GM12878 (cell line): ENCODE results near the gene HEPACAM. TPM values are rescaled to one million over a fixed set of nuclear protein-coding genes. Genes with fewer than 3 reads are reported as not detected.

Experiments used
- ATAC-seq: fragments of 200-7000 bp; cut with Tn5 transposase; 3 replicates; pipeline ENCODE4 v1.9.1; 2020; ENCODE audit warnings: mild to moderate bottlenecking, moderate library complexity
- BruUV-seq: library from RNA; stranded (reverse); fragments of 400-500 nt; replicated peaks from 2 replicates; lab custom pipeline; 2021; lab: Mats Ljungman, UMichigan
- CTCF ChIA-PET: fragments of 300-600 bp; sonication (Branson Sonifier 250); formaldehyde crosslinking; extraction: SDS; loops from one replicate; lab custom pipeline; 2021; ENCODE audit warnings: inconsistent platforms; lab: Yijun Ruan, JAX
- POLR2A ChIA-PET: fragments of 350-600 bp; formaldehyde crosslinking; extraction: SDS; loops from one replicate; lab custom pipeline; 2021; ENCODE audit warnings: inconsistent platforms; lab: Charles Lee
- RAD21 ChIA-PET: fragments of 300-600 bp; sonication (Branson Sonifier 250); formaldehyde crosslinking; loops from one replicate; lab custom pipeline; 2023; ENCODE audit warnings: antibody characterized with exemption; ENCODE audit not compliant: unreplicated experiment; lab: Charles Lee
- SMC1A ChIA-PET: fragments of 300-600 bp; sonication (Branson Sonifier 250); formaldehyde crosslinking; loops from one replicate; lab custom pipeline; 2023; ENCODE audit not compliant: unreplicated experiment, uncharacterized antibody; lab: Charles Lee
- DNase-seq: peaks from one replicate; pipeline ENCODE4 v3.0.0-alpha.2; 2011; ENCODE audit warnings: low read depth, low spot score
- FAIRE-seq: peaks from 3 replicates; lab custom pipeline; 2011; peaks lifted over from hg19 to GRCh38; lab: Jason Lieb, UNC
- H2AFZ ChIP-seq: 2 replicates; pipeline ENCODE4 v1.6.0; 2011; ENCODE audit warnings: low read depth, low read length, control low read depth; ENCODE audit not compliant: control insufficient read depth
- H3K27ac ChIP-seq: 2 replicates; pipeline ENCODE4 v1.5.1; 2011; ENCODE audit warnings: control low read depth; ENCODE audit not compliant: control insufficient read depth, insufficient read depth
- H3K27me3 ChIP-seq, 2 experiments: replicated peaks in 1 of 2; 2 replicates each; pipeline versions ENCODE4 v1.6.0 to v1.6.1; 2011; ENCODE audit warnings: low read length in 1 of 2; ENCODE audit not compliant: control insufficient read depth in 2 of 2, insufficient read depth in 2 of 2
- H3K36me3 ChIP-seq, 2 experiments: 2 replicates each; pipeline ENCODE4 v1.5.1; 2011; ENCODE audit warnings: low read length in 1 of 2; ENCODE audit not compliant: control insufficient read depth in 2 of 2, insufficient read depth in 2 of 2
- H3K4me1 ChIP-seq: 2 replicates; pipeline ENCODE4 v1.6.1; 2011; ENCODE audit warnings: mild to moderate bottlenecking, low read length, moderate library complexity, mixed read lengths; ENCODE audit not compliant: control insufficient read depth, insufficient read depth
- H3K4me2 ChIP-seq: 2 replicates; pipeline ENCODE4 v1.6.0; 2011; ENCODE audit warnings: control low read depth; ENCODE audit not compliant: control insufficient read depth, insufficient read depth
- H3K4me3 ChIP-seq: fragments of 200-600 bp; sonication (generic); 2 replicates; pipeline ENCODE4 v1.5.1; 2016
- H3K79me2 ChIP-seq: 2 replicates; pipeline ENCODE4 v1.6.0; 2011; ENCODE audit warnings: low read length; ENCODE audit not compliant: control insufficient read depth, insufficient read depth
- H3K9ac ChIP-seq: 2 replicates; pipeline ENCODE4 v1.8.0; 2011; ENCODE audit warnings: low read length, control low read depth, mixed read lengths; ENCODE audit not compliant: control insufficient read depth, insufficient read depth
- H3K9me3 ChIP-seq: replicated peaks from 3 replicates; pipeline ENCODE4 v1.5.1; 2011; ENCODE audit warnings: mild to moderate bottlenecking, low read length; ENCODE audit not compliant: control insufficient read depth, insufficient read depth
- H4K20me1 ChIP-seq: 2 replicates; pipeline ENCODE4 v1.6.0; 2011; ENCODE audit not compliant: control insufficient read depth, insufficient read depth
- IRF4 ChIP-seq: IDR thresholded peaks from 2 replicates; pipeline ENCODE4 v1.6.1; 2011; ENCODE audit warnings: low read depth, low read length
- RAD51 ChIP-seq: fragments of 450-650 bp; IDR thresholded peaks from 2 replicates; pipeline ENCODE4 v1.6.1; 2016; ENCODE audit warnings: moderate library complexity, mild to moderate bottlenecking, inconsistent platforms
- ZNF207 ChIP-seq: fragments of 450-650 bp; IDR thresholded peaks from 2 replicates; pipeline ENCODE4 v1.6.1; 2014; ENCODE audit warnings: antibody characterized with exemption, mild to moderate bottlenecking, borderline replicate concordance
- WGBS: methylation state at CpG from one replicate; pipeline ENCODE4 v1.1.6; 2016; ENCODE audit warnings: low lambda C conversion rate; ENCODE audit not compliant: insufficient replicate concordance, insufficient coverage; ENCODE audit errors: missing lambda C conversion rate; 5-methylcytosine and 5-hydroxymethylcytosine counted together
- in situ Hi-C: fragments of 300-500 bp; cut with MboI; formaldehyde crosslinking; loops from 9 replicates; pipeline ENCODE4 v1.14.3; 2018; ENCODE audit warnings: mixed read lengths
- intact Hi-C: fragments of 100-400 bp; cut with micrococcal nuclease; formaldehyde crosslinking; loops from one replicate; pipeline ENCODE4 v1.14.2; 2022; ENCODE audit not compliant: unreplicated experiment
- polyA plus RNA-seq, 11 experiments: library from polyadenylated mRNA; depleted of rRNA in 4 of 11; unstranded in 6 of 11; stranded (reverse) in 5 of 11; fragments of >200 nt; fragmentation: Nextera tagmentation in 4 of 11; fragmentation: Illumina TruSeq in 1 of 11; extraction: Ambion mirVana in 4 of 11; extraction: Trizol in 1 of 11; gene quantifications; 1 replicate in 1 of 11; 2 replicates in 10 of 11; pipeline versions ENCODE4 v1.2.1 to v1.2.3, GENCODE V29; 2011 to 2016; ENCODE audit warnings: inconsistent platforms in 2 of 11, missing spikeins in 2 of 11, low read depth in 1 of 11
- total RNA-seq, 4 experiments: library from RNA; depleted of rRNA in 3 of 4; stranded (reverse); fragments of >200 nt in 3 of 4; fragmentation: Illumina TruSeq in 1 of 4; extraction: Trizol in 1 of 4; gene quantifications; 2 replicates each; pipeline versions ENCODE4 v1.2.1 to v1.2.3, GENCODE V29; 2013 to 2021
- TF ChIP-seq, protein P1 (sequence below): fragments of 150-350 bp; IDR thresholded peaks from 2 replicates; pipeline ENCODE4 v1.6.1; 2014; ENCODE audit warnings: mild to moderate bottlenecking, low read depth, low read length
- TF ChIP-seq, protein P2 (sequence below): fragments of 450-650 bp; formaldehyde crosslinking; IDR thresholded peaks from 2 replicates; pipeline ENCODE4 v1.4.0; 2022; ENCODE audit warnings: mild to moderate bottlenecking, moderate library complexity
- TF ChIP-seq, protein P3 (sequence below): fragments of 450-650 bp; IDR thresholded peaks from 2 replicates; pipeline ENCODE4 v1.6.1; 2017; ENCODE audit warnings: antibody characterized with exemption, mild to moderate bottlenecking, moderate library complexity
- TF ChIP-seq, protein P4 (sequence below): fragments of 450-650 bp; IDR thresholded peaks from 2 replicates; pipeline ENCODE4 v1.6.1; 2017; ENCODE audit warnings: low read depth, mild to moderate bottlenecking, moderate library complexity

Gene HEPACAM
- total and polyA plus RNA-seq, 10 of the 15 experiments (the other 5 are each of a cell fraction or from before 2014, with no cell fraction given): 0.03 TPM; not detected in 9

DNA sequence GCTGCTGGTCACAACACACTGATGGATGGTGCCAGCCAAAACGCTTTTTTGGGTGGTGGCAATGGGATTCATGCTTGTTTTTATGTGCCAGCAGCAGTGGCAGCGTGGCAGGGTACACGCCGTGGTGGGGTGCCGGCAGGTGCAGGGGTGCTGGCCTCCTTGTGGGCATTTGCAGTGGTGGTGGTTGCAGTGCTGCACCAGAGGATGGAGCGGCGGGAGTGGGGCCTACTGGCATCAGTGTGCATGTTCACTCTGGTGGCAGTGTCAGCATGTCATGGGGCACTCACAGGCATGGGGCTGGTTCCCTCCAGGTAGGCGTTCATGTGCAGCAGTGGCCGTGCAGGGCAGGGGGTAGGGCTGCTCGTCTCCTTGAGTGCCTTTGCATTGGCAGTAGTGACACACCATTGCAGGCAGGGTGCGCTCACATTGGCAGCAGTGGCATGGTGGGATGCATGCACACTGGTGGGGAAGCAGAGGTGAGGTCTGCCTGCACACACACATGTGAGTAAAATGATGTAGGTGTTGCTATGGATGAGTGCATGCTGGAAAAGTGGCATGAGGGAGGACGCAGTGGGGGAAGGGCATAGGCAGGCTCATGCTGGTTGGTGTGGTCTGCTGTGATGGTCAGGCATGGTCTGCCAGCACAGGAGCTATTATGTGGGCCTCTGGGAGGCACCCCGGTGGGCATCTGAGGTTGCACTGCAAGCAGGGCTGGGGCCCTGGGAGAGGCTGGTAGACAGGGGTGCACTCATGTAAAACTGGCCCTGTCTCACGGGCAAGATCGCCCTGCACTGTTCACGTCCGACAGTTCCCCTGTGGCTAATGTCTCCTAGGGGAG is 48.0 kb upstream of the HEPACAM start:
- RAD21 ChIA-PET: interaction anchor here (0.6 kb wide), 1 partner anchor 127 kb away, joined by 4 read pairs; no protein-coding TSS in a partner anchor
- POLR2A ChIA-PET: no interaction called here
- CTCF ChIA-PET: interaction anchor here (1.6 kb wide), 1 partner anchor 158 kb away, joined by 3 read pairs; no protein-coding TSS in a partner anchor
- H3K9ac ChIP-seq: no peak overlapping the region
- no peaks in the 10 kb centered on the region for H3K27me3 ChIP-seq
- H2AFZ ChIP-seq: no peak overlapping the region
- 88% methylated on average over 17 of the region's 17 CpGs for WGBS
- H3K4me2 ChIP-seq: no peak overlapping the region
- ATAC-seq (no peak), DNase-seq (no peak), FAIRE-seq (no peak)
- SMC1A ChIA-PET: interaction anchor here (2.0 kb wide), 1 partner anchor 16 kb away, joined by 5 read pairs; no protein-coding TSS in a partner anchor
- H3K9me3 ChIP-seq: peaks cover 3% of the 10 kb centered on the region; the same call in 2 of the 3 replicates
- no peaks in the 10 kb centered on the region for H3K4me1 ChIP-seq
- no peak overlapping the region for H3K4me3 ChIP-seq
- H3K79me2 ChIP-seq: no peaks in the 10 kb centered on the region
- intact Hi-C loops: no loop called here
- no peak overlapping the region for H3K27ac ChIP-seq
- H3K36me3 ChIP-seq: no peaks in the 10 kb centered on the region; a peak in 3 of 4 replicates
- in situ Hi-C loops: no loop called here
- H4K20me1 ChIP-seq: no peaks in the 10 kb centered on the region
- no TSS peak for BruUV-seq
- TF ChIP-seq RAD51 (no peak), IRF4 (no peak), ZNF207 (no peak)
- TF ChIP-seq, protein P1, sequence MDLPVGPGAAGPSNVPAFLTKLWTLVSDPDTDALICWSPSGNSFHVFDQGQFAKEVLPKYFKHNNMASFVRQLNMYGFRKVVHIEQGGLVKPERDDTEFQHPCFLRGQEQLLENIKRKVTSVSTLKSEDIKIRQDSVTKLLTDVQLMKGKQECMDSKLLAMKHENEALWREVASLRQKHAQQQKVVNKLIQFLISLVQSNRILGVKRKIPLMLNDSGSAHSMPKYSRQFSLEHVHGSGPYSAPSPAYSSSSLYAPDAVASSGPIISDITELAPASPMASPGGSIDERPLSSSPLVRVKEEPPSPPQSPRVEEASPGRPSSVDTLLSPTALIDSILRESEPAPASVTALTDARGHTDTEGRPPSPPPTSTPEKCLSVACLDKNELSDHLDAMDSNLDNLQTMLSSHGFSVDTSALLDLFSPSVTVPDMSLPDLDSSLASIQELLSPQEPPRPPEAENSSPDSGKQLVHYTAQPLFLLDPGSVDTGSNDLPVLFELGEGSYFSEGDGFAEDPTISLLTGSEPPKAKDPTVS: no peak
- TF ChIP-seq, protein P2, sequence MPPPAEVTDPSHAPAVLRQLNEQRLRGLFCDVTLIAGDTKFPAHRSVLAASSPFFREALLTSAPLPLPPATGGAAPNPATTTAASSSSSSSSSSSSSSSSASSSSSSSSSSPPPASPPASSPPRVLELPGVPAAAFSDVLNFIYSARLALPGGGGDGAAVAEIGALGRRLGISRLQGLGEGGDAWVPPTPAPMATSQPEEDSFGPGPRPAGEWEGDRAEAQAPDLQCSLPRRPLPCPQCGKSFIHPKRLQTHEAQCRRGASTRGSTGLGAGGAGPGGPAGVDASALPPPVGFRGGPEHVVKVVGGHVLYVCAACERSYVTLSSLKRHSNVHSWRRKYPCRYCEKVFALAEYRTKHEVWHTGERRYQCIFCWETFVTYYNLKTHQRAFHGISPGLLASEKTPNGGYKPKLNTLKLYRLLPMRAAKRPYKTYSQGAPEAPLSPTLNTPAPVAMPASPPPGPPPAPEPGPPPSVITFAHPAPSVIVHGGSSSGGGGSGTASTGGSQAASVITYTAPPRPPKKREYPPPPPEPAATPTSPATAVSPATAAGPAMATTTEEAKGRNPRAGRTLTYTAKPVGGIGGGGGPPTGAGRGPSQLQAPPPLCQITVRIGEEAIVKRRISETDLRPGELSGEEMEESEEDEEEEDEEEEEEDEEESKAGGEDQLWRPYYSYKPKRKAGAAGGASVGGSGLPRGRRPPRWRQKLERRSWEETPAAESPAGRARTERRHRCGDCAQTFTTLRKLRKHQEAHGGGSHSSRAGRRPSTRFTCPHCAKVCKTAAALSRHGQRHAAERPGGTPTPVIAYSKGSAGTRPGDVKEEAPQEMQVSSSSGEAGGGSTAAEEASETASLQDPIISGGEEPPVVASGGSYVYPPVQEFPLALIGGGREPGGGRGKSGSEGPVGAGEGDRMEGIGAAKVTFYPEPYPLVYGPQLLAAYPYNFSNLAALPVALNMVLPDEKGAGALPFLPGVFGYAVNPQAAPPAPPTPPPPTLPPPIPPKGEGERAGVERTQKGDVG: no peak
- TF ChIP-seq, protein P3, sequence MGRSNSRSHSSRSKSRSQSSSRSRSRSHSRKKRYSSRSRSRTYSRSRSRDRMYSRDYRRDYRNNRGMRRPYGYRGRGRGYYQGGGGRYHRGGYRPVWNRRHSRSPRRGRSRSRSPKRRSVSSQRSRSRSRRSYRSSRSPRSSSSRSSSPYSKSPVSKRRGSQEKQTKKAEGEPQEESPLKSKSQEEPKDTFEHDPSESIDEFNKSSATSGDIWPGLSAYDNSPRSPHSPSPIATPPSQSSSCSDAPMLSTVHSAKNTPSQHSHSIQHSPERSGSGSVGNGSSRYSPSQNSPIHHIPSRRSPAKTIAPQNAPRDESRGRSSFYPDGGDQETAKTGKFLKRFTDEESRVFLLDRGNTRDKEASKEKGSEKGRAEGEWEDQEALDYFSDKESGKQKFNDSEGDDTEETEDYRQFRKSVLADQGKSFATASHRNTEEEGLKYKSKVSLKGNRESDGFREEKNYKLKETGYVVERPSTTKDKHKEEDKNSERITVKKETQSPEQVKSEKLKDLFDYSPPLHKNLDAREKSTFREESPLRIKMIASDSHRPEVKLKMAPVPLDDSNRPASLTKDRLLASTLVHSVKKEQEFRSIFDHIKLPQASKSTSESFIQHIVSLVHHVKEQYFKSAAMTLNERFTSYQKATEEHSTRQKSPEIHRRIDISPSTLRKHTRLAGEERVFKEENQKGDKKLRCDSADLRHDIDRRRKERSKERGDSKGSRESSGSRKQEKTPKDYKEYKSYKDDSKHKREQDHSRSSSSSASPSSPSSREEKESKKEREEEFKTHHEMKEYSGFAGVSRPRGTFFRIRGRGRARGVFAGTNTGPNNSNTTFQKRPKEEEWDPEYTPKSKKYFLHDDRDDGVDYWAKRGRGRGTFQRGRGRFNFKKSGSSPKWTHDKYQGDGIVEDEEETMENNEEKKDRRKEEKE: no peak
- TF ChIP-seq, protein P4, sequence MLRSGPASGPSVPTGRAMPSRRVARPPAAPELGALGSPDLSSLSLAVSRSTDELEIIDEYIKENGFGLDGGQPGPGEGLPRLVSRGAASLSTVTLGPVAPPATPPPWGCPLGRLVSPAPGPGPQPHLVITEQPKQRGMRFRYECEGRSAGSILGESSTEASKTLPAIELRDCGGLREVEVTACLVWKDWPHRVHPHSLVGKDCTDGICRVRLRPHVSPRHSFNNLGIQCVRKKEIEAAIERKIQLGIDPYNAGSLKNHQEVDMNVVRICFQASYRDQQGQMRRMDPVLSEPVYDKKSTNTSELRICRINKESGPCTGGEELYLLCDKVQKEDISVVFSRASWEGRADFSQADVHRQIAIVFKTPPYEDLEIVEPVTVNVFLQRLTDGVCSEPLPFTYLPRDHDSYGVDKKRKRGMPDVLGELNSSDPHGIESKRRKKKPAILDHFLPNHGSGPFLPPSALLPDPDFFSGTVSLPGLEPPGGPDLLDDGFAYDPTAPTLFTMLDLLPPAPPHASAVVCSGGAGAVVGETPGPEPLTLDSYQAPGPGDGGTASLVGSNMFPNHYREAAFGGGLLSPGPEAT: no peak
